Measurements from ENCODE around the gene BSDC1.
"Not testable (repeated sequence)": the region's sequence is repeated elsewhere in the genome, so short reads cannot be mapped to it uniquely, and the experiment has no call there.

Gene BSDC1

GRCh38 chr1:32362474-32363313 is 31.5 kb downstream of the BSDC1 start, which contains the start of the genes FAM229A and TSSK3:
TSS of gene FAM229A (minus strand) at chr1:32362485. CDS start at chr1:32362091, 394 bp downstream.
TSS of gene TSSK3 (plus strand) at chr1:32362539. CDS start at chr1:32362702, 163 bp downstream.
- no peak within 1 kb of the TSS for H3K4me3 ChIP-seq (ENCODE audit: low read depth, low read length)
- TF ChIP-seq CTCF (IDR thresholded peaks at IDR 0.05; ENCODE audit: low read depth, low read length) = no peak

- no peak for TF ChIP-seq CTCF (IDR thresholded peaks at IDR 0.05; ENCODE audit: low read depth, low read length)
- no peak overlapping the region for H3K4me3 ChIP-seq (ENCODE audit: low read depth, low read length)
These were observed 32.4 kb downstream of the BSDC1 start for GRCh38 chr1:32361674-32362473.

GRCh38 chr1:32361308-32361673 is 33.0 kb downstream of the BSDC1 start:
- H3K4me3 ChIP-seq (ENCODE audit: low read depth, low read length) = no peak overlapping the region
- no peak for TF ChIP-seq CTCF (IDR thresholded peaks at IDR 0.05; ENCODE audit: low read depth, low read length)

- H3K4me3 ChIP-seq (ENCODE audit: low read depth, low read length) = no peak overlapping the region
- TF ChIP-seq CTCF (IDR thresholded peaks at IDR 0.05; ENCODE audit: low read depth, low read length) = no peak
These were observed 35.8 kb downstream of the BSDC1 start for GRCh38 chr1:32358435-32358834.

- no peak overlapping the region for H3K4me3 ChIP-seq (ENCODE audit: low read depth, low read length)
- TF ChIP-seq CTCF (IDR thresholded peaks at IDR 0.05; ENCODE audit: low read depth, low read length) = no peak
These were observed 36.6 kb downstream of the BSDC1 start for GRCh38 chr1:32357614-32358013.

- H3K4me3 ChIP-seq (ENCODE audit: low read depth, low read length) = no peak overlapping the region
- TF ChIP-seq CTCF (IDR thresholded peaks at IDR 0.05; ENCODE audit: low read depth, low read length) = no peak
These were observed 37.8 kb downstream of the BSDC1 start for GRCh38 chr1:32356478-32356877.

- not testable (repeated sequence) for H3K4me3 ChIP-seq (ENCODE audit: low read depth, low read length)
These were observed 38.5 kb downstream of the BSDC1 start for GRCh38 chr1:32355778-32356177.
